ENCODE measurements around the gene SBK1. TPM values are rescaled to one million over a fixed set of nuclear protein-coding genes. Genes with fewer than 3 reads are reported as not detected.

Gene SBK1
- total RNA-seq, 1 donor from 2014 or later: under 0.01 TPM

DNA sequence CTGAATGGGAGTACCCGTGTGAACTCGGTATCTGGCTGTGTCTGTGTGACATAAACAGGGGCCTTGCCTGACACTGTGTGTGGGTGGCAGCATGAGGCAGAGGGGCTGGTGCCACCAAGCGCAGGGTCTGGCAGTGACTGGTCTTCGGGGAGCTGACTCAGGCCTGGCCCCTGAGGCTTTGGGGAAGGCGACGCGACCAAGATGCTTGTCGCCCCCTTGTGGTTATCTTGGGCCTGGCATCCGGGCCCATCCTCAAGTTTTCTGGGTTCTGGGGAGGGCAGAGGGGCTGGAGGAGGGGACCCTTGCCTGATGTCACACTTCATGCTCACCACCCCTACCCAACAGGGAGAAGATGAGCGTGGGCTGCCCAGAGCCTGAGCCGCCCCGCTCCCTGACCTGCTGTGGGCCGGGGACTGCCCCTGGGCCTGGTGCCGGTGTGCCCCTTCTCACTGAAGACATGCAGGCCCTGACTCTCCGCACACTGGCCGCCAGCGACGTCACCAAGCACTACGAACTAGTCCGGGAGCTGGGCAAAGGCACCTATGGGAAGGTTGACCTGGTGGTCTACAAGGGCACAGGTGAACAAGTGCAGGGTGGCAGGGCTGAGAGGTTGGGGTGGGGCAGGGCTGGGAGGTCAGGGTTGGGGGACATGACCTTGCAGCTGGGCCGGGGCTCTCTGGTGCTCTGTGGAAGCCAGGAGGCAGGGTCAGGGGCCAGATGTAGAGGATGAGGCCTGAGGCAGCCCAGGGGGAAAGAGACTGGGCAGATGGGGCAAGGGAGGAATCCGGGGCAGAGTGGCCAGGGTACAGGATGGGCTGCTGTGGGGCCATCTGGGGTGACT is 24.9 kb downstream of the SBK1 start:
- no peaks in the 10 kb centered on the region for H3K27me3 ChIP-seq (ENCODE audit: control insufficient read depth, insufficient read depth, low read length)
- FAIRE-seq: no peak
- DNase-seq (ENCODE audit: low read depth): peak; percentile 30

DNA sequence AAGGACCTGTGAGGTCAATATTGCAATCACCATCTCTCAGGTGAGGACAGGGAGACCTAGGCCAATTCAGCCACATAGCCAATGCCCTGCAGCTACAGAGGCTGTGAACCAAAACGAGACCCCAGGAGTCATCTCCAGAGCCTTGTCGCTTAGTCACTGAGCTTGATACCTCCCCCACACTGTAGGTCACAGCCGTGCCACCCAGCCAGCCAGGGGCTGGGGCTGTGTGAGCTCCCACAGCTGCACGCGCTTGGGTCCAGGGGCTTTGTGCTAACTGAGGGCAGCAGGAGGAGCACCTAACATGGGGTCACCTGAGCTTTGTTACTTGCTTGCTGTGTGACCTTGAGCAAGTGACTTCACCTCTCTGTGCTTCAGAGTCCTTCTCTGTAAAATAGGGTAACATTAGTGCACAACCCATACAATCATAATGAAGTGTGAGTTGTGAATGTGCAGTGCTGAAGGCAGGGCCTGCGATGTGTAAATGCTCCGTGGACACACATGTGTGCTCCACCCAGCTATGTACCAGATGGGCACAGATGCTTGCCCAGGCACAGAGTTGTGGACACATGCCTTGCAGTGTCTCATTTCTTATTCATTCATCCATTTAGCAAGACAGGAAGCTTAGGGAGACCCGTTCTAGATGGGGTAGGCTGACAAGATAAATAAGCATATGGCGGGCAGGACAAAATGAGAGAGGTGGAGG is 25.9 kb downstream of the SBK1 start:
- FAIRE-seq (peak; percentile 73), DNase-seq (ENCODE audit: low read depth) (peak; percentile 35)
- TF ChIP-seq, protein P1, sequence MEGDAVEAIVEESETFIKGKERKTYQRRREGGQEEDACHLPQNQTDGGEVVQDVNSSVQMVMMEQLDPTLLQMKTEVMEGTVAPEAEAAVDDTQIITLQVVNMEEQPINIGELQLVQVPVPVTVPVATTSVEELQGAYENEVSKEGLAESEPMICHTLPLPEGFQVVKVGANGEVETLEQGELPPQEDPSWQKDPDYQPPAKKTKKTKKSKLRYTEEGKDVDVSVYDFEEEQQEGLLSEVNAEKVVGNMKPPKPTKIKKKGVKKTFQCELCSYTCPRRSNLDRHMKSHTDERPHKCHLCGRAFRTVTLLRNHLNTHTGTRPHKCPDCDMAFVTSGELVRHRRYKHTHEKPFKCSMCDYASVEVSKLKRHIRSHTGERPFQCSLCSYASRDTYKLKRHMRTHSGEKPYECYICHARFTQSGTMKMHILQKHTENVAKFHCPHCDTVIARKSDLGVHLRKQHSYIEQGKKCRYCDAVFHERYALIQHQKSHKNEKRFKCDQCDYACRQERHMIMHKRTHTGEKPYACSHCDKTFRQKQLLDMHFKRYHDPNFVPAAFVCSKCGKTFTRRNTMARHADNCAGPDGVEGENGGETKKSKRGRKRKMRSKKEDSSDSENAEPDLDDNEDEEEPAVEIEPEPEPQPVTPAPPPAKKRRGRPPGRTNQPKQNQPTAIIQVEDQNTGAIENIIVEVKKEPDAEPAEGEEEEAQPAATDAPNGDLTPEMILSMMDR (IDR thresholded peaks at IDR 0.05; ENCODE audit: insufficient read depth, low read length, severe bottlenecking): no peak
- no peaks in the 10 kb centered on the region for H3K27me3 ChIP-seq (ENCODE audit: control insufficient read depth, insufficient read depth, low read length)
- no peaks in the 10 kb centered on the region for H3K36me3 ChIP-seq (ENCODE audit: control insufficient read depth, insufficient read depth, low read length)
- no peak overlapping the region for H3K4me3 ChIP-seq (ENCODE audit: low read depth, low read length)

More for the DNA sequence above, 24.9 kb downstream of the SBK1 start:
- H3K36me3 ChIP-seq (ENCODE audit: control insufficient read depth, insufficient read depth, low read length): no peaks in the 10 kb centered on the region
- H3K4me3 ChIP-seq (ENCODE audit: low read depth, low read length): no peak overlapping the region
- TF ChIP-seq, protein P1 (IDR thresholded peaks at IDR 0.05; ENCODE audit: insufficient read depth, low read length, severe bottlenecking): peak; percentile 94

DNA sequence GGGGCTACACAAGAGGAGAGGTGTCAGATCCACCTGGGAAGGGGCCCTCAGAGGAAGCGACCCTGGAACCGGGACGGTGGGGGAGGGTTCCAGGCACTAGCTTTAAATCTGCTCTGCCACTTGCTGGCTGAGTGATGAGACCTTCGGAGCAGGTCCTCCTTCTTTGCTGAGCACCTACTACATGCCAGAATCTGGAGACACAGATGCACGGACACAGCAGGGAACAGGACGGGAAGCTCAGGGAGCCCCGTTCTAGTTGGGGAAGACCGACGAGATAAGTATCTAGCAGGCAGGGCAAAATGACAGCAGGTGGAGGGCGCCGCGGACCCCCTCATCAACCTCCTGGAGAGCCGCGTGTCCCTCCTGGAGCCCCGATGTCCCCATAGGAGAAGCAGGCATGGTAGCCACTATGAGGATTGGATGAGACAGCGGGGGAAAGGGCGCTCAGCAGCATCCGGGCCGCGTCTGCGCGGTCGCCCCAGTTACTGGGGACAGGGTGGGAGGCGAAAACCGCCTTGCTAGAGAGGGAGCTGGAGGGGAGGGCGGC is 27.2 kb downstream of the SBK1 start:
- FAIRE-seq: no peak
- Histone ChIP-seq H3K27me3 (ENCODE audit: control insufficient read depth, insufficient read depth, low read length) (no peaks in the 10 kb centered on the region), H3K4me3 (ENCODE audit: low read depth, low read length) (no peak overlapping the region), H3K36me3 (ENCODE audit: control insufficient read depth, insufficient read depth, low read length) (no peaks in the 10 kb centered on the region)
- TF ChIP-seq, protein P1 (IDR thresholded peaks at IDR 0.05; ENCODE audit: insufficient read depth, low read length, severe bottlenecking): no peak
- no peak for DNase-seq (ENCODE audit: low read depth)

DNA sequence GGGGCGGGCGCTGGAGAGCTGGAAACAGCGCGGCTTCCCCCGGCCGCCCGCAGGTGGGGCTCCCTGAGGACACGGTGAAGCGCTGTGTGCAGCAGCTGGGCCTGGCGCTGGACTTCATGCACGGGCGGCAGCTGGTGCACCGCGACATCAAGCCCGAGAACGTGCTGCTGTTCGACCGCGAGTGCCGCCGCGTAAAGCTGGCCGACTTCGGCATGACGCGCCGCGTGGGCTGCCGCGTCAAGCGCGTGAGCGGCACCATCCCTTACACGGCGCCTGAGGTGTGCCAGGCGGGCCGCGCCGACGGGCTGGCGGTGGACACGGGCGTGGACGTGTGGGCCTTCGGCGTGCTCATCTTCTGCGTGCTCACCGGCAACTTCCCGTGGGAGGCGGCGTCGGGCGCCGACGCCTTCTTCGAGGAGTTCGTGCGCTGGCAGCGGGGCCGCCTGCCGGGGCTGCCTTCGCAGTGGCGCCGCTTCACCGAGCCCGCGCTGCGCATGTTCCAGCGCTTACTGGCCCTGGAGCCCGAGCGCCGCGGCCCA is 27.8 kb downstream of the SBK1 start:
- no peaks in the 10 kb centered on the region for H3K36me3 ChIP-seq (ENCODE audit: control insufficient read depth, insufficient read depth, low read length)
- no peak overlapping the region for H3K4me3 ChIP-seq (ENCODE audit: low read depth, low read length)
- no peak for FAIRE-seq
- TF ChIP-seq, protein P1 (IDR thresholded peaks at IDR 0.05; ENCODE audit: insufficient read depth, low read length, severe bottlenecking): no peak
- H3K27me3 ChIP-seq (ENCODE audit: control insufficient read depth, insufficient read depth, low read length): no peaks in the 10 kb centered on the region
- DNase-seq (ENCODE audit: low read depth): no peak

DNA sequence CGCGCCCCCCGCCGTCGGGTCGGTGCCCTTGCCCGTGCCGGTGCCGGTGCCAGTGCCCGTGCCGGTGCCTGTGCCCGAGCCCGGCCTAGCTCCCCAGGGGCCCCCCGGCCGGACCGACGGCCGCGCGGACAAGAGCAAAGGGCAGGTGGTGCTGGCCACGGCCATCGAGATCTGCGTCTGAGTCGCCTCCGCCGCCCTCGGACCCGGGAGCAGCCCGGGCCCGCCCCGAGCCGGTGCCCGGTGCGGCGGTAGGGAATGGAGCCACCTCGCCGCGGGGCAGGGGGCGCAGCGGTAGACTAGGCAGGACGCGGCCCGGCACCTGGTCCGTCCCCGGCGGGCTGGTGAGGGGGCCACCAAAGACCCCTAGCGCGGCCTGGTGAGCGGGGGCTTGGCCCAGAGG is 28.4 kb downstream of the SBK1 start:
- Histone ChIP-seq H3K27me3 (ENCODE audit: control insufficient read depth, insufficient read depth, low read length) (no peaks in the 10 kb centered on the region), H3K4me3 (ENCODE audit: low read depth, low read length) (no peak overlapping the region), H3K36me3 (ENCODE audit: control insufficient read depth, insufficient read depth, low read length) (no peaks in the 10 kb centered on the region)
- TF ChIP-seq, protein P1 (IDR thresholded peaks at IDR 0.05; ENCODE audit: insufficient read depth, low read length, severe bottlenecking): no peak
- FAIRE-seq (no peak), DNase-seq (ENCODE audit: low read depth) (no peak)

Measured in bronchial epithelial cell (primary cell).